Adipocyte (in vitro differentiated cells): ENCODE measurements around the gene MAP2K1.
"Not testable (repeated sequence)": the region's sequence is repeated elsewhere in the genome, so short reads cannot be mapped to it uniquely, and the experiment has no call there.

ENCODE experiments used
- DNase-seq: peaks from one replicate; pipeline ENCODE4 v3.0.0-alpha.2; 2015; ENCODE audit warnings: low read depth
- H3K27me3 ChIP-seq: replicated peaks from 2 replicates; pipeline ENCODE4 v1.7.0; 2013; ENCODE audit warnings: mild to moderate bottlenecking, low read length, moderate library complexity; ENCODE audit not compliant: control insufficient read depth, insufficient read depth
- H3K36me3 ChIP-seq: 2 replicates; pipeline ENCODE4 v1.7.0; 2013; ENCODE audit warnings: low read length, mild to moderate bottlenecking, moderate library complexity; ENCODE audit not compliant: control insufficient read depth, insufficient read depth, severe bottlenecking
- H3K4me1 ChIP-seq: 2 replicates; pipeline ENCODE4 v1.7.0; 2013; ENCODE audit warnings: mild to moderate bottlenecking, low read length, moderate library complexity; ENCODE audit not compliant: control insufficient read depth, insufficient read depth
- H3K4me3 ChIP-seq: 2 replicates; pipeline ENCODE4 v1.7.0; 2013; ENCODE audit warnings: mild to moderate bottlenecking, low read length, moderate library complexity
- H3K9ac ChIP-seq: 2 replicates; pipeline ENCODE4 v1.7.0; 2013; ENCODE audit warnings: mild to moderate bottlenecking, low read length, moderate library complexity
- H3K9me3 ChIP-seq: 2 replicates; pipeline ENCODE4 v1.7.0; 2013; ENCODE audit warnings: mild to moderate bottlenecking, low read length, moderate library complexity; ENCODE audit not compliant: control insufficient read depth

The MAP2K1 gene

DNA sequence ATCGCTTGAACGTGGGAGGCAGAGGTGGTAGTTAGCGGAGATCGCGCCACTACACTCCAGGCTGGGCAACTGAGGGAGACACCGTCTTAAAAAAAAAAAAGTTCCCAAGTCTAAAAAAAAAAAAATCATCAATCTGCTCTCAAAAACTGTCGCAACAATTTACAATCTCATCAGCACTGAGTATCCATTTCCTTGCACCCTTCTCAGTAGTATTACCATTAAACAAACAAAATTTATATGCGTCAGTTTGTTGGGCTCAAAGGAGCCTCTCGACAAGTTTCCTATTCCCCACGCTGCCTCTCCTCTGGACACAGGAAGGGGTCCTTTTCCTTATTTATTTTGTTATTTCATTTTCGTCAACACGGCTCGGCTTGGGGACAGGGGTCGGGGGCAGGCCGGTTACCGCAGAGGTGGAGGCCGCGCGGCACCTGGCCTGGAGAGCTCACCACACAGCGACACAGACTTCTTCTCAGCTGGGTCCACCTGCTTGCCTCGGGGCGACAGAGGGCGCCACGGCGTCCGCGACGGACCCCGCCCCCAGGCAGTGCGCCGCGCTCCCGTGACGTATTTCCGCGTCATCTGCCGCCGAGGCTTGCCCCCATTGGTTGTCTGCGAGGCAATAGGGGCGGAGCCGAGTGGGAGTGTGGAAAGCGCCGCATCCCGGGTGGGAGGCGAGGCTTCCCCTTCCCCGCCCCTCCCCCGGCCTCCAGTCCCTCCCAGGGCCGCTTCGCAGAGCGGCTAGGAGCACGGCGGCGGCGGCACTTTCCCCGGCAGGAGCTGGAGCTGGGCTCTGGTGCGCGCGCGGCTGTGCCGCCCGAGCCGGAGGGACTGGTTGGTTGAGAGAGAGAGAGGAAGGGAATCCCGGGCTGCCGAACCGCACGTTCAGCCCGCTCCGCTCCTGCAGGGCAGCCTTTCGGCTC, at the start of gene MAP2K1:
TSS of gene MAP2K1 (plus strand) at position 709 of the 920 bp plus-strand sequence. CDS start 436 bp downstream, outside the sequence.
- Histone ChIP-seq H3K36me3 (no peaks in the 10 kb centered on the region), H3K4me3 (peak within 1 kb of the TSS; percentile 93), H3K27me3 (no peaks in the 10 kb centered on the region), H3K9me3 (no peaks in the 10 kb centered on the region), H3K9ac (peak within 1 kb of the TSS; percentile 90), H3K4me1 (peaks cover 26% of the 10 kb centered on the region)
- DNase-seq, result peak; percentile 99

GRCh38 chr15:66348530-66348929, 38.2 kb upstream of the MAP2K1 start:
- not testable (repeated sequence) for DNase-seq, H3K4me3 ChIP-seq, H3K4me1 ChIP-seq, H3K9ac ChIP-seq, H3K9me3 ChIP-seq, H3K27me3 ChIP-seq
- peaks cover 13% of the 10 kb centered on the region for H3K36me3 ChIP-seq

DNA sequence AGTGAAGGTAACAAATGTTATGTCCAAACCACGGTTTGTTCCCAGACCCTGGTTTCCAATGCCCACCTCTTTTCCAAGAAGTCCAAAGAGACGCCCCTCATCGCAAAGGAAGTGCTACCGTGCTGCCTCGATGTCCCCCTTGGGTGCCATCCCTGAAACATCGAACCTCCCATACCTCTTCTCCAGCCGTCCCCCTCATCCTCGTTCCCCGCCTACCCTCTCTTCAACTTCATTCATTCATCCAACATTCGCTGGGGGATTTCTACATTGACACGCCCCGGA, 30.7 kb upstream of the MAP2K1 start:
- Histone ChIP-seq H3K4me1 (peaks cover 6% of the 10 kb centered on the region), H3K36me3 (peaks cover 3% of the 10 kb centered on the region), H3K9me3 (no peaks in the 10 kb centered on the region), H3K9ac (peak overlapping the region; percentile 94), H3K4me3 (peak overlapping the region; percentile 91), H3K27me3 (no peaks in the 10 kb centered on the region)
- no peak for DNase-seq

DNA sequence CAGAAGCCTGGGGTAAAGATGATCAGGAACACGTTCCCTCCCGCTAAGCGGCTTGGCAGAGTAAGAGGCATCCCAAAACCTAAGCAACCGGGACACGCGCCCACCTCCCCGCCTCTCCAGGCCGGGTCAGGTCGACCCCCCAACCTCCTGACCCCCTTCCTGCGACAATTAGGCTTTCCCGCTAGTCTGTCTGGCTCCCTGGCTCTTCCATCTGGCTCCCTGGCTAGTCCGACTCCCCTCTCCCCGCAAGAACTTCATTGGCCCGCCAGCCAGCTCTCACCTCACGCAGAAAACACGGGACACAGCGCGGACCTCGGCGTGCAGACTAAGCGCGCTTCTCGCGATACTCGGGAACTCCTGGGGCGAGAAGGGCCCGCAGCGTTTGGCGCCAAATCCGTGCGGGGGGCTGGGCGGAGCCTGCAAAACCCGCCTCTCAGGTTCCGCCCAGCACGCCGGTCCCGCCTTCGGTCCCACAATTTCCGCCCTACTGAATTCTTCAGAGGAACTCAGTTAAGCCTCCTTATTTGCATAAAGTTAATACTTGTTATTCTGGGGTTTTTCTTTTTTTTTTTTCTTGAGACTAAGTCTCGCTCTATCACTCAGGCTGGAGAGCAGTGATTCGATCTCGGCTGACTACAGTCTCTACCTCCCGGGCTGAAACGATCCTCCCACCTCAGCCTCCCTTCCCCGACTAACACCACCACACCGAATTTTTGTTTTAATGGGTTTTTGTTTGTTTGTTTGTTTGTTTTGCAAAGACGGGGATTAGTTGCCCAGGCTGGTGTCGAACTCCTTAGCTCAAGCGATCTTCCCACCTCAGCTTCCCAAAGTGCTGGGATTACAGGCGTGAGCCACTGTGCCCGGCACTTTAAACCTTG, 30.1 kb upstream of the MAP2K1 start, which contains the start of gene TIPIN:
TSS of gene TIPIN (minus strand) at position 327 of the 878 bp plus-strand sequence. CDS start 3,738 bp downstream, outside the sequence.
- DNase-seq, result peak; percentile 98

GRCh38 chr15:66359740-66360139, 27.0 kb upstream of the MAP2K1 start:
- H3K36me3 ChIP-seq, result no peaks in the 10 kb centered on the region
- H3K9me3 ChIP-seq, result no peaks in the 10 kb centered on the region
- no peak overlapping the region for H3K9ac ChIP-seq
- H3K4me3 ChIP-seq, result no peak overlapping the region
- no peaks in the 10 kb centered on the region for H3K27me3 ChIP-seq
- H3K4me1 ChIP-seq, result peaks cover 6% of the 10 kb centered on the region
- no peak for DNase-seq

More for the DNA sequence above, 30.1 kb upstream of the MAP2K1 start, which contains the start of gene TIPIN:
- Histone ChIP-seq H3K36me3 (peaks cover 3% of the 10 kb centered on the region), H3K9ac (peak within 1 kb of the TSS; percentile 94), H3K4me3 (peak within 1 kb of the TSS; percentile 91), H3K4me1 (peaks cover 6% of the 10 kb centered on the region), H3K27me3 (no peaks in the 10 kb centered on the region), H3K9me3 (no peaks in the 10 kb centered on the region)

- not testable (repeated sequence) for H3K27me3 ChIP-seq, H3K4me1 ChIP-seq, H3K36me3 ChIP-seq, DNase-seq, H3K4me3 ChIP-seq, H3K9ac ChIP-seq, H3K9me3 ChIP-seq
These were observed 24.8 kb upstream of the MAP2K1 start for GRCh38 chr15:66361745-66362460.

- DNase-seq, result no peak
These were observed 23.9 kb upstream of the MAP2K1 start for GRCh38 chr15:66362776-66363175.

GRCh38 chr15:66364944-66365528, 21.7 kb upstream of the MAP2K1 start:
- no peak for DNase-seq
- H3K4me3 ChIP-seq, result no peak overlapping the region
- no peaks in the 10 kb centered on the region for H3K9me3 ChIP-seq
- H3K4me1 ChIP-seq, result peaks cover 2% of the 10 kb centered on the region
- H3K36me3 ChIP-seq, result no peaks in the 10 kb centered on the region
- no peaks in the 10 kb centered on the region for H3K27me3 ChIP-seq
- no peak overlapping the region for H3K9ac ChIP-seq

More at GRCh38 chr15:66362776-66363175, 23.9 kb upstream of the MAP2K1 start:
- no peak overlapping the region for H3K9ac ChIP-seq
- no peaks in the 10 kb centered on the region for H3K4me1 ChIP-seq
- no peak overlapping the region for H3K4me3 ChIP-seq
- H3K27me3 ChIP-seq, result no peaks in the 10 kb centered on the region
- no peaks in the 10 kb centered on the region for H3K36me3 ChIP-seq
- H3K9me3 ChIP-seq, result no peaks in the 10 kb centered on the region

- peaks cover 5% of the 10 kb centered on the region for H3K9me3 ChIP-seq
- H3K36me3 ChIP-seq, result no peaks in the 10 kb centered on the region
- H3K4me3 ChIP-seq, result peak overlapping the region; percentile 65
- no peaks in the 10 kb centered on the region for H3K27me3 ChIP-seq
- peak; percentile 34 for DNase-seq
- peak overlapping the region; percentile 38 for H3K9ac ChIP-seq
- H3K4me1 ChIP-seq, result peaks cover 4% of the 10 kb centered on the region
These were observed 16.7 kb upstream of the MAP2K1 start for GRCh38 chr15:66369773-66370651.

DNA sequence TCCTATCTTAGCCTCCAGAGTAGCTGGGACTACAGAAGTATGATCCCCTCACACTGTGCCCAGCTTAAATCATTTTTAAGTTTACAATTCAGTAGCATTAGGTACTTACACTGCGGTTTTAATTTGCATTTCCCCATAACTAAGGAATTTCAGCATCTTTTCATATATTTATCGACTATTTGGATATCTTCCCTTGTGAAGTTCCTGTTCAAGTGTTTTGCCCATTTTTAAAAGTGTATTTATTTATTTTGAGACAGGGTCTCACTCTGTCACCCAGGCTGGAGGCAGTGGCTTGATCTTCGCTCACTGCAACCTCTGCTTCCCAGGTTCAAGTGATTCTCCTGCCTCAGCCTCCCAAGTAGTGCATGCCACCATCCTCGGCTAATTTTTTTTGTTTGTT, 12.5 kb upstream of the MAP2K1 start:
- Histone ChIP-seq H3K9me3 (peaks cover 5% of the 10 kb centered on the region), H3K27me3 (no peaks in the 10 kb centered on the region), H3K4me1 (peaks cover 4% of the 10 kb centered on the region), H3K4me3 (no peak overlapping the region), H3K36me3 (no peaks in the 10 kb centered on the region), H3K9ac (no peak overlapping the region)
- DNase-seq, result no peak
